ENCODE data around the gene ZNF783. TPM values are rescaled to one million over a fixed set of nuclear protein-coding genes. Genes with fewer than 3 reads are reported as not detected.

ZNF783 gene
- total and polyA plus RNA-seq, 2 donors (not counting 1 experiment from before 2014, with no cell fraction given), result 38.1 to 43.8 TPM

GRCh38 chr7:149287622-149288021 is 25.6 kb downstream of the ZNF783 start:
- ATAC-seq (ENCODE audit: low read depth) (no peak), DNase-seq (no peak)
- no peak overlapping the region for H3K4me2 ChIP-seq (replicated peaks; ENCODE audit: low read depth, low read length, poor library complexity, severe bottlenecking)
- no peak for TF ChIP-seq CTCF (IDR thresholded peaks at IDR 0.05)
- TF ChIP-seq EZH2 (IDR thresholded peaks at IDR 0.05; ENCODE audit: borderline replicate concordance, insufficient read depth, low read depth, low read length, poor library complexity, severe bottlenecking), result no peak
- no peak overlapping the region for H3K4me3 ChIP-seq (ENCODE audit: control extremely low read depth in 1 of 5, extremely low read depth in 1 of 5, insufficient read depth in 1 of 5, low read depth in 2 of 5, low read length in 4 of 5)
- POLR2A ChIA-PET, result no interaction called here
- H3K9me3 ChIP-seq (ENCODE audit: control extremely low read depth in 1 of 3, control insufficient read depth in 2 of 3, insufficient read depth in 1 of 3, low read length in 2 of 3), result peaks cover 0 to 4% (median 0%) of the 10 kb centered on the region in 3 donors
- intact Hi-C loops (cut with micrococcal nuclease), result no loop called here
- WGBS (ENCODE audit: insufficient coverage), result 98% methylated on average over 10 of the region's 10 CpGs
- peaks cover 0 to 3% of the 10 kb centered on the region in 2 experiments for H3K36me3 ChIP-seq (replicated peaks in 1 of 2; ENCODE audit: control extremely low read depth in 1 of 2, control insufficient read depth in 1 of 2, extremely low read depth in 1 of 2, insufficient read depth in 2 of 2, low read length in 1 of 2)
- no peaks in the 10 kb centered on the region for H4K20me1 ChIP-seq (ENCODE audit: control insufficient read depth, insufficient read depth, low read length, poor library complexity, severe bottlenecking)
- H3K27ac Mint-ChIP-seq, result no peak overlapping the region
- H3K4me1 Mint-ChIP-seq, result peaks cover 32% of the 10 kb centered on the region
- H3K27me3 ChIP-seq (replicated peaks in 1 of 4; ENCODE audit: control extremely low read depth in 1 of 4, control insufficient read depth in 3 of 4, insufficient read depth in 4 of 4, low read length in 3 of 4), result no peaks in the 10 kb centered on the region
- H3K9ac ChIP-seq (ENCODE audit: low read length), result no peak overlapping the region
- no peak overlapping the region for H3K4me3 Mint-ChIP-seq
- H3K27me3 Mint-ChIP-seq, result no peaks in the 10 kb centered on the region
- peaks cover 20 to 27% of the 10 kb centered on the region in 2 donors for H3K4me1 ChIP-seq (ENCODE audit: control insufficient read depth in 2 of 2, insufficient read depth in 2 of 2, low read length in 2 of 2)
- H3K79me2 ChIP-seq (ENCODE audit: control insufficient read depth, insufficient read depth, low read length), result peaks cover 5% of the 10 kb centered on the region
- H3K9me3 Mint-ChIP-seq (ENCODE audit: insufficient read depth), result no peaks in the 10 kb centered on the region
- CTCF ChIA-PET, result no interaction called here
- no peak overlapping the region for H3K27ac ChIP-seq (ENCODE audit: low read length in 2 of 2)
- H2AFZ ChIP-seq (ENCODE audit: insufficient read depth, low read depth, low read length, poor library complexity, severe bottlenecking), result no peak overlapping the region

DNA sequence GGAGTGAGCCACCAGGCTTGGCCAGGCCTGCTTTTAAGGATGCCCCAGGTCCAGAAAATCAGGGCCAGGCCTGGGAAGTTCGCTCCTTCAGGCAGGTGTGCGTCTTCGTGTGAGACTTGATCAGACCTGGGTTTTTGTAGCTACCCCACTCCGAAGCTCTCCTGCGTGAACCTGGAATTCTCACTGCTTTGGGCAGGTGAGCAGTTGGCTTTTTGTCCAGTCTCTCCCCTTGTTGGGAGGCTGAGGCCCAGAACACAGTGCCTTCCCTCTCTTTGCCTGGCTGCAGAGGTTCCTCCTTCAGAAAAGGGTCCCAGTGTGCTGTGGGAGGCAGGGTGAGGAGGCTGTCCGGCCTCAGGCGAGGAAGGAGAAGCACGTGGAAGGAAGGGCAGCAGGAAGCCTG is 27.3 kb downstream of the ZNF783 start:
- no peak for DNase-seq
- Histone ChIP-seq H3K27ac (ENCODE audit: low read length in 2 of 2) (no peak overlapping the region), H3K9me3 (ENCODE audit: control extremely low read depth in 1 of 3, control insufficient read depth in 2 of 3, insufficient read depth in 1 of 3, low read length in 2 of 3) (peaks cover 0 to 4% (median 0%) of the 10 kb centered on the region in 3 donors), H3K4me2 (replicated peaks; ENCODE audit: low read depth, low read length, poor library complexity, severe bottlenecking) (no peak overlapping the region), H3K9ac (ENCODE audit: low read length) (no peak overlapping the region), H2AFZ (ENCODE audit: insufficient read depth, low read depth, low read length, poor library complexity, severe bottlenecking) (no peak overlapping the region), H3K27me3 (replicated peaks in 1 of 4; ENCODE audit: control extremely low read depth in 1 of 4, control insufficient read depth in 3 of 4, insufficient read depth in 4 of 4, low read length in 3 of 4) (no peaks in the 10 kb centered on the region), H3K36me3 (replicated peaks in 1 of 2; ENCODE audit: control extremely low read depth in 1 of 2, control insufficient read depth in 1 of 2, extremely low read depth in 1 of 2, insufficient read depth in 2 of 2, low read length in 1 of 2) (no peaks in the 10 kb centered on the region), H4K20me1 (ENCODE audit: control insufficient read depth, insufficient read depth, low read length, poor library complexity, severe bottlenecking) (no peaks in the 10 kb centered on the region), H3K79me2 (ENCODE audit: control insufficient read depth, insufficient read depth, low read length) (peaks cover 5% of the 10 kb centered on the region), H3K4me1 (ENCODE audit: control insufficient read depth in 2 of 2, insufficient read depth in 2 of 2, low read length in 2 of 2) (peaks cover 19 to 24% of the 10 kb centered on the region in 2 donors), H3K4me3 (ENCODE audit: control extremely low read depth in 1 of 5, extremely low read depth in 1 of 5, insufficient read depth in 1 of 5, low read depth in 2 of 5, low read length in 4 of 5) (no peak overlapping the region)
- H3K9me3 Mint-ChIP-seq (ENCODE audit: insufficient read depth), result no peaks in the 10 kb centered on the region
- H3K4me1 Mint-ChIP-seq, result peaks cover 28% of the 10 kb centered on the region
- no peak for TF ChIP-seq EZH2 (IDR thresholded peaks at IDR 0.05; ENCODE audit: borderline replicate concordance, insufficient read depth, low read depth, low read length, poor library complexity, severe bottlenecking)
- TF ChIP-seq CTCF (IDR thresholded peaks at IDR 0.05), result no peak
- ATAC-seq (ENCODE audit: low read depth), result no peak
- CTCF ChIA-PET, result no interaction called here
- H3K27me3 Mint-ChIP-seq, result no peaks in the 10 kb centered on the region
- no peak overlapping the region for H3K4me3 Mint-ChIP-seq
- POLR2A ChIA-PET, result no interaction called here
- intact Hi-C loops (cut with micrococcal nuclease), result no loop called here
- over 99% methylated on average over 8 of the region's 8 CpGs for WGBS (ENCODE audit: insufficient coverage)
- no peak overlapping the region for H3K27ac Mint-ChIP-seq

All from B cell (primary cell).